ENCODE results near the gene PPP1R1C. TPM values are rescaled to one million over a fixed set of nuclear protein-coding genes. Genes with fewer than 3 reads are reported as not detected.
A peak's percentile ranks its signal among the peaks of the same experiment; 100 is the strongest.

Gene PPP1R1C
- total and polyA plus RNA-seq, 4 donors: 5.4 to 21.7 (median 11.3) TPM

- DNase-seq (ENCODE audit: low spot score): no peak
- no peaks in the 10 kb centered on the region for H3K36me3 ChIP-seq (ENCODE audit: control insufficient read depth in 4 of 4, insufficient read depth in 3 of 4, low read depth in 1 of 4, low read length in 3 of 4)
- peaks cover 3 to 25% (median 14%) of the 10 kb centered on the region in 4 donors for H3K4me1 ChIP-seq (ENCODE audit: control insufficient read depth in 4 of 4, insufficient read depth in 4 of 4, low read length in 3 of 4)
- TF ChIP-seq HNF4A (conservative IDR thresholded peaks at IDR 0.05) (no peak), RXRA (IDR thresholded peaks at IDR 0.05) (no peak), SP1 (IDR thresholded peaks at IDR 0.05) (no peak), YY1 (IDR thresholded peaks at IDR 0.05) (no peak), CTCF (IDR thresholded peaks at IDR 0.05; ENCODE audit: low read depth, low read length, missing input control) (no peak), HNF4G (IDR thresholded peaks at IDR 0.05) (no peak), GABPA (IDR thresholded peaks at IDR 0.05 in 1 of 2, conservative IDR thresholded peaks at IDR 0.05 in 1 of 2) (no peak), ATF3 (IDR thresholded peaks at IDR 0.05) (peak; percentile 32)
- H3K9me3 ChIP-seq (ENCODE audit: control insufficient read depth in 4 of 4, low read length in 3 of 4): no peaks in the 10 kb centered on the region
- no peak overlapping the region for H3K4me3 ChIP-seq (ENCODE audit: low read depth in 1 of 3, low read length in 3 of 3)
- H3K27ac ChIP-seq (ENCODE audit: low read depth in 1 of 2, low read length in 2 of 2): no peak overlapping the region
- no peaks in the 10 kb centered on the region for H3K27me3 ChIP-seq (ENCODE audit: control insufficient read depth in 4 of 4, insufficient read depth in 4 of 4, low read length in 3 of 4)
- H3K9ac ChIP-seq (ENCODE audit: low read depth in 1 of 2, low read length in 2 of 2): no peak overlapping the region
Observed at GRCh38 chr2:182047544-182047943, 61.9 kb downstream of the PPP1R1C start.

GRCh38 chr2:182048088-182048487 lies 62.4 kb downstream of the PPP1R1C start:
- no peak overlapping the region for H3K9ac ChIP-seq (ENCODE audit: low read depth in 1 of 2, low read length in 2 of 2)
- 92% methylated on average over 2 of the region's 2 CpGs for WGBS
- peaks cover 3 to 25% (median 14%) of the 10 kb centered on the region in 4 donors for H3K4me1 ChIP-seq (ENCODE audit: control insufficient read depth in 4 of 4, insufficient read depth in 4 of 4, low read length in 3 of 4)
- no peak for DNase-seq (ENCODE audit: low spot score)
- no peak for TF ChIP-seq FOXA2 (IDR thresholded peaks at IDR 0.05)
- no peak for TF ChIP-seq YY1 (IDR thresholded peaks at IDR 0.05)
- no peak for TF ChIP-seq RXRA (IDR thresholded peaks at IDR 0.05)
- TF ChIP-seq RAD21 (IDR thresholded peaks at IDR 0.05): no peak
- no peak for TF ChIP-seq GABPA (IDR thresholded peaks at IDR 0.05 in 1 of 2, conservative IDR thresholded peaks at IDR 0.05 in 1 of 2)
- no peak for TF ChIP-seq TAF1 (conservative IDR thresholded peaks at IDR 0.05)
- no peak for TF ChIP-seq MAX (IDR thresholded peaks at IDR 0.05)
- TF ChIP-seq NR2F2 (IDR thresholded peaks at IDR 0.05): no peak
- no peak for TF ChIP-seq ZBTB33 (IDR thresholded peaks at IDR 0.05)
- TF ChIP-seq HNF4A (conservative IDR thresholded peaks at IDR 0.05): no peak
- no peak for TF ChIP-seq REST (IDR thresholded peaks at IDR 0.05)
- TF ChIP-seq EGR1 (IDR thresholded peaks at IDR 0.05; ENCODE audit: low read depth in 2 of 2): no peak
- no peak overlapping the region for H3K4me3 ChIP-seq (ENCODE audit: low read depth in 1 of 3, low read length in 3 of 3)
- H3K27me3 ChIP-seq (ENCODE audit: control insufficient read depth in 4 of 4, insufficient read depth in 4 of 4, low read length in 3 of 4): no peaks in the 10 kb centered on the region
- no peaks in the 10 kb centered on the region for H3K36me3 ChIP-seq (ENCODE audit: control insufficient read depth in 4 of 4, insufficient read depth in 3 of 4, low read depth in 1 of 4, low read length in 3 of 4)
- no peak overlapping the region for H3K27ac ChIP-seq (ENCODE audit: low read depth in 1 of 2, low read length in 2 of 2)
- no peaks in the 10 kb centered on the region for H3K9me3 ChIP-seq (ENCODE audit: control insufficient read depth in 4 of 4, low read length in 3 of 4)

Measured in liver (tissue), 9 donors.